Karpas-422 (cell line): ENCODE data around the gene FASTK. TPM values are rescaled to one million over a fixed set of nuclear protein-coding genes. Genes with fewer than 3 reads are reported as not detected.

Experiments used
- DNase-seq: peaks from one replicate; pipeline ENCODE4 v3.0.0-alpha.2; 2015
- H2AFZ ChIP-seq: fragments of 200-600 bp; sonication (generic); 2 replicates; pipeline ENCODE4 v1.6.1; 2014; ENCODE audit warnings: antibody characterized with exemption, low read length, mixed read lengths
- H3K27ac ChIP-seq: fragments of 200-600 bp; sonication (generic); 2 replicates; pipeline ENCODE4 v1.5.1; 2014; ENCODE audit warnings: mild to moderate bottlenecking, low read length, moderate library complexity
- H3K27me3 ChIP-seq: fragments of 200-600 bp; sonication (generic); 2 replicates; pipeline ENCODE4 v1.6.1; 2014; ENCODE audit warnings: low read length, mixed read lengths
- H3K36me3 ChIP-seq: fragments of 200-600 bp; sonication (generic); 2 replicates; pipeline ENCODE4 v1.6.1; 2014; ENCODE audit warnings: low read length, mixed read lengths; ENCODE audit not compliant: insufficient read depth
- H3K4me1 ChIP-seq: fragments of 200-600 bp; sonication (generic); 2 replicates; pipeline ENCODE4 v1.6.1; 2014; ENCODE audit warnings: mild to moderate bottlenecking, low read length, mixed read lengths
- H3K4me2 ChIP-seq: fragments of 200-600 bp; sonication (generic); 2 replicates; pipeline ENCODE4 v1.6.1; 2014; ENCODE audit warnings: low read length, low read depth, mild to moderate bottlenecking; ENCODE audit not compliant: poor library complexity, severe bottlenecking
- H3K4me3 ChIP-seq: fragments of 200-600 bp; sonication (generic); 2 replicates; pipeline ENCODE4 v1.5.1; 2014; ENCODE audit warnings: mild to moderate bottlenecking, antibody characterized with exemption, low read length, mixed read lengths
- H3K79me2 ChIP-seq: fragments of 200-600 bp; sonication (generic); 2 replicates; pipeline ENCODE4 v1.6.1; 2014; ENCODE audit warnings: mild to moderate bottlenecking, low read length, mixed read lengths
- H3K9ac ChIP-seq: fragments of 200-600 bp; sonication (generic); 2 replicates; pipeline ENCODE4 v1.6.0; 2014; ENCODE audit warnings: low read length
- H3K9me2 ChIP-seq: fragments of 200-600 bp; sonication (generic), shearing (Covaris generic); replicated peaks from 2 replicates; pipeline ENCODE4 v1.6.0; 2014; ENCODE audit warnings: mild to moderate bottlenecking, low read length, moderate library complexity; ENCODE audit not compliant: insufficient read depth
- H3K9me3 ChIP-seq: fragments of 300-700, 200-600 bp; sonication (generic); 2 replicates; pipeline ENCODE4 v1.6.1; 2014; ENCODE audit warnings: low read length, mixed read lengths
- H4K20me1 ChIP-seq: fragments of 200-600 bp; sonication (generic); 2 replicates; pipeline ENCODE4 v1.6.1; 2014; ENCODE audit warnings: mild to moderate bottlenecking, antibody characterized with exemption, low read length, low read depth; ENCODE audit not compliant: insufficient read depth
- total RNA-seq: library from RNA; depleted of rRNA; stranded (reverse); fragments of >200 nt; shearing (Covaris generic); gene quantifications from 2 replicates; pipeline ENCODE4 v1.2.3, GENCODE V29; 2014; ENCODE audit warnings: low replicate concordance

FASTK gene
- total RNA-seq, 1 experiment from 2014 or later = 48.8 TPM

- Histone ChIP-seq H3K4me2 (no peak overlapping the region), H3K9me3 (no peaks in the 10 kb centered on the region), H3K4me1 (peaks cover 14% of the 10 kb centered on the region), H3K27ac (no peak overlapping the region), H3K79me2 (no peaks in the 10 kb centered on the region), H4K20me1 (no peaks in the 10 kb centered on the region), H3K9me2 (no peaks in the 10 kb centered on the region), H3K36me3 (no peaks in the 10 kb centered on the region), H2AFZ (no peak overlapping the region), H3K4me3 (no peak overlapping the region), H3K27me3 (no peaks in the 10 kb centered on the region), H3K9ac (no peak overlapping the region)
- no peak for DNase-seq
Measured at GRCh38 chr7:151088019-151088855, 7.6 kb upstream of the FASTK start.

GRCh38 chr7:151087245-151088018 lies 6.8 kb upstream of the FASTK start:
- no peaks in the 10 kb centered on the region for H3K27me3 ChIP-seq
- no peaks in the 10 kb centered on the region for H3K9me2 ChIP-seq
- no peak overlapping the region for H3K9ac ChIP-seq
- H2AFZ ChIP-seq = no peak overlapping the region
- no peak overlapping the region for H3K4me3 ChIP-seq
- no peak for DNase-seq
- no peaks in the 10 kb centered on the region for H4K20me1 ChIP-seq
- no peaks in the 10 kb centered on the region for H3K36me3 ChIP-seq
- peaks cover 8% of the 10 kb centered on the region for H3K79me2 ChIP-seq
- peaks cover 16% of the 10 kb centered on the region for H3K4me1 ChIP-seq
- no peak overlapping the region for H3K27ac ChIP-seq
- H3K9me3 ChIP-seq = no peaks in the 10 kb centered on the region
- H3K4me2 ChIP-seq = no peak overlapping the region

DNA sequence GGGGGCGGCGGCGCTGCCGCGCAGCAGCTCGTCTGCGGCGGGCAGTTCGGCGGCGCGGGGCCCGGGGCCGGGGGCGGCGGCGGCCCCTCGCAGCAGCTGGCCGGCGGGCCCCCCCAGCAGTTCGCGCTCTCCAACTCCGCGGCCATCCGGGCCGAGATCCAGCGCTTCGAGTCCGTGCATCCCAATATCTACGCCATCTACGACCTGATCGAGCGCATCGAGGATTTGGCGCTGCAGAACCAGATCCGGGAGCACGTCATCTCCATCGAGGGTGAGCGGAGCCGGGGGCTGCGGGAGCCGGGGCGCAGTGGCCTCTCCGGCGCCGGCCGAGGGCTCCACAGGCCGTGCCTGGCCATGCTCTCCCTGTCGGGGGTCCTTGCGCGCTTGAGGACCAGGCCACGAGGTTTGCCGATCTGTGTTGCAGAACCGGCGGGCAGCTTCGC lies 6.2 kb upstream of the FASTK start:
- Histone ChIP-seq H3K9me2 (no peaks in the 10 kb centered on the region), H3K27ac (no peak overlapping the region), H3K4me3 (no peak overlapping the region), H3K9me3 (no peaks in the 10 kb centered on the region), H3K79me2 (peaks cover 14% of the 10 kb centered on the region), H2AFZ (no peak overlapping the region), H3K36me3 (no peaks in the 10 kb centered on the region), H3K4me1 (peaks cover 22% of the 10 kb centered on the region), H3K4me2 (no peak overlapping the region), H4K20me1 (no peaks in the 10 kb centered on the region), H3K27me3 (no peaks in the 10 kb centered on the region), H3K9ac (no peak overlapping the region)
- DNase-seq = no peak

DNA sequence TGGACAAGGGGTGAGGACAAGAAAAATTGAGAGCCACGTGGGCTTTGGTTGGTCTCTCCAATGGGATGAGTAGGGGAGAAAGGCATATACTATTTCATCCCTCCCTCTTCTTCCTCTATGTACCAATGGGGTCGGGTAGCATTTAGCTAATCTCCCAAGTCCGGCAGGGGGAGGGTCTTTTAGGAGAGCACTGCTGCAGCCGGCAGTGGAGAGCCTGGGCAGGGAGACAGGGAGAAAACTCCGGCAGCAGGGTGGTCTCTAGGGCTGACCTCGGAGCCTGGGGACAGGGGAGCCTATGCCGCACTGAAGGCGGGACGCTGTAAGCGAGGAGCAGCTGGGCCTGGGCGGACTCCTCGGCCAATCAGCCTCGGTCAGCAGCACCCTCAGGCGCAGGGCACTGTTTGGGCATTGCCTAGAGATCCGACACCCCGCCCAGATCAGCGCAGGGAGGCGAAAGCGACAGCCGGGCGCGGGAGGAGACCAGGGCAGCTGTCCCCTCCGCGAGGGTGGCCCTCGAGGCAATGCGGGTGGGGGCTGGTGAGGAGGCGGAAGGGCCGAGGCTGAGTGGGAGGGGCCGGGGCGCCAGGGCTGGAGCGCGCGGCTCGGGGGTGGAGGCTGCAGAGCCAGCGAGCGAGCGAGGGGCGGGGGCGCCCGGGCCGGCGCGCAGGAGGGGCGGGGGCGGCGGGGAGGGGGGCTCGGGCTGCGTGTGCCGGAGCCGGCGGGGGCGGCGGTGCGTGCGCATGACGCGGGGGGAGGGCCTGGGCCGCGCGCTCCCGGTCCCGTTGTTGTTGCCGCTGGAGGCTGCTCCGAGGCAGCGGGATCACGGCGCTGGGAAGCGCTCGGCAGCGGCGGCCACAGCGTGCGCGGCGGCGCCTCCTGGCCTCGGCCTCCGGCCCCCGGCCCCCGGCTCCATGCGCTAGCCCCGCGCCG lies 5.3 kb upstream of the FASTK start, which contains the start of gene AGAP3:
Gene AGAP3, plus strand, starts transcription at position 785 of the 930 bp plus-strand sequence. CDS start 267 bp downstream, outside the sequence.
- H3K9ac ChIP-seq = no peak within 1 kb of the TSS
- H3K9me3 ChIP-seq = no peaks in the 10 kb centered on the region
- H3K27ac ChIP-seq = no peak within 1 kb of the TSS
- no peaks in the 10 kb centered on the region for H3K27me3 ChIP-seq
- no peak within 1 kb of the TSS for H3K4me3 ChIP-seq
- no peaks in the 10 kb centered on the region for H3K36me3 ChIP-seq
- no peak within 1 kb of the TSS for H2AFZ ChIP-seq
- H3K4me1 ChIP-seq = peaks cover 30% of the 10 kb centered on the region
- H4K20me1 ChIP-seq = no peaks in the 10 kb centered on the region
- H3K4me2 ChIP-seq = no peak within 1 kb of the TSS
- H3K9me2 ChIP-seq = no peaks in the 10 kb centered on the region
- no peak for DNase-seq
- peaks cover 19% of the 10 kb centered on the region for H3K79me2 ChIP-seq

GRCh38 chr7:151085329-151085690 lies 4.7 kb upstream of the FASTK start:
- Histone ChIP-seq H3K4me3 (no peak overlapping the region), H3K27ac (no peak overlapping the region), H2AFZ (no peak overlapping the region), H3K4me2 (no peak overlapping the region), H3K9me3 (no peaks in the 10 kb centered on the region), H3K36me3 (no peaks in the 10 kb centered on the region), H3K9ac (no peak overlapping the region), H3K27me3 (no peaks in the 10 kb centered on the region), H4K20me1 (no peaks in the 10 kb centered on the region), H3K4me1 (peaks cover 32% of the 10 kb centered on the region), H3K79me2 (peaks cover 22% of the 10 kb centered on the region), H3K9me2 (no peaks in the 10 kb centered on the region)
- DNase-seq = no peak

- Histone ChIP-seq H3K4me1 (peaks cover 42% of the 10 kb centered on the region), H3K9ac (peak overlapping the region; percentile 94), H4K20me1 (peaks cover 4% of the 10 kb centered on the region; the same call in 1 of the 2 replicates), H2AFZ (peak overlapping the region; percentile 85), H3K9me2 (no peaks in the 10 kb centered on the region), H3K27me3 (no peaks in the 10 kb centered on the region), H3K79me2 (peaks cover 37% of the 10 kb centered on the region), H3K9me3 (no peaks in the 10 kb centered on the region), H3K27ac (no peak overlapping the region), H3K36me3 (no peaks in the 10 kb centered on the region; the same call in 1 of the 2 replicates), H3K4me2 (peak overlapping the region; percentile 77), H3K4me3 (peak overlapping the region; percentile 93)
- DNase-seq = no peak
Measured at GRCh38 chr7:151083824-151084160, 3.2 kb upstream of the FASTK start.

- peaks cover 4% of the 10 kb centered on the region; the same call in 1 of the 2 replicates for H4K20me1 ChIP-seq
- no peaks in the 10 kb centered on the region; the same call in 1 of the 2 replicates for H3K36me3 ChIP-seq
- no peaks in the 10 kb centered on the region for H3K27me3 ChIP-seq
- H3K9me2 ChIP-seq = no peaks in the 10 kb centered on the region
- peak; percentile 92 for DNase-seq
- H3K79me2 ChIP-seq = peaks cover 41% of the 10 kb centered on the region
- H3K27ac ChIP-seq = peak within 1 kb of the TSS; percentile 63
- H2AFZ ChIP-seq = peak within 1 kb of the TSS; percentile 85
- H3K9me3 ChIP-seq = no peaks in the 10 kb centered on the region
- peaks cover 45% of the 10 kb centered on the region for H3K4me1 ChIP-seq
- H3K9ac ChIP-seq = peak within 1 kb of the TSS; percentile 94
- peak within 1 kb of the TSS; percentile 93 for H3K4me3 ChIP-seq
- H3K4me2 ChIP-seq = peak within 1 kb of the TSS; percentile 77
Measured at GRCh38 chr7:151083071-151083823, 2.6 kb upstream of the FASTK start, which contains the start of gene TMUB1. Gene TMUB1 (minus strand): TSS chr7:151083493. CDS start chr7:151082563, 930 bp downstream.
